ENCODE results near the gene GLT8D2. TPM values are rescaled to one million over a fixed set of nuclear protein-coding genes. Genes with fewer than 3 reads are reported as not detected.
A peak's percentile ranks its signal among the peaks of the same experiment; 100 is the strongest.

GLT8D2 gene
- total and polyA plus RNA-seq, 3 donors from 2014 or later = 5.7 to 17.3 (median 8.1) TPM

DNA sequence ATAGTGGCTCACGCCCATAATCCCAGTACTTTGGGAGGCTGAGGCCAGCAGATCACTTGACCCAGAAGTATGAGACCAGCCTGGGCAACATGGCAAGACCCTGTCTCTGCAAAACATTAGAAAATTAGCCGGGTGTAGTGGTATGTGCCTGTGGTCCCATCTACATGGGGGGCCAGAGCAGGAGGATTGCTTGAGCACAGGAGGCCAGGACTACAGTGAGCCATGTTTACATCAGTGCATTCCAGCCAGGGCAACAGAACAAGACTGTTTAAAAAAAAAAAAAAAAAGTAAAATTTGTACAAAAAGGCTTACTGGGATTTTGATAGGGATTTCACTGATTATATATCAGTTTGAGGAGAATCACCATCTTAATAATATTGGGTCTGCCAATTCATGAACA is 22.1 kb upstream of the GLT8D2 start:
- 84 to 95% methylated on average over 2 of the region's 2 CpGs for WGBS, 2 donors
- no peaks in the 10 kb centered on the region for H3K9me3 ChIP-seq
- no peaks in the 10 kb centered on the region for H3K36me3 ChIP-seq (ENCODE audit: low read depth, missing control alignments)

DNA sequence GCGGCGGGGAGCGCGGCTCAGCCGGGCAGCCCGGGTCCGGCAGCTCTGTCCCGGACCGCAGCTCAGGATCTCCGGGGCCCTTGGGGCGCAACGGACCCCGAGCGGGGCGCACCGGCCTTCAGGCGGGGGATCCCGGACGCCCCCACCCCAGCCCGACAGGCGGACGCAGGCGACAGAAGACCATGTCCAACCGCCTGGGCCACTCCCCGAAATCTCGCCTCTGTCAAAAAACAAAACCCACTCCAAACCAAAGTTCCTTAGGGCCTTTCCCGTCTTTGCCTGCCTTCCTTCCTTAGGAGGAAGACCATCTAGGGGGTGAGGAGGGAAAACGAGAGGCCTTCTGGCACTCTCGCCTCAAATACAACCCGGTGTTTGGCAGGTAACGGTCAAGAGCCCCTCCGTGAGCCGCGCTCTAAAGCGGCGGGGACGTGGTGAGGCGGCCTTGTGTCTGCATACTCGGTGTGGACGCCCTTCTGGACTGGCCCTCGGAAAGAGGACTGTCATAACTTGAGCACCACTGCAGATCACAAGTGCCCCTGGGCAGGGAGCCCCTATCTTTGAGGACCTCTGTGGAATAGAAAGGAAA is 14.9 kb upstream of the GLT8D2 start:
- intact Hi-C loops (cut with DNase I; ENCODE audit: low total_unique reads) = no loop called here
- peak overlapping the region; percentile 72 to 84 for H3K27ac ChIP-seq
- peaks cover 8% of the 10 kb centered on the region for H3K4me1 ChIP-seq
- DNase-seq = peak; percentile 33
- TF ChIP-seq POLR2A (IDR thresholded peaks at IDR 0.05) = no peak
- TF ChIP-seq, protein P1, sequence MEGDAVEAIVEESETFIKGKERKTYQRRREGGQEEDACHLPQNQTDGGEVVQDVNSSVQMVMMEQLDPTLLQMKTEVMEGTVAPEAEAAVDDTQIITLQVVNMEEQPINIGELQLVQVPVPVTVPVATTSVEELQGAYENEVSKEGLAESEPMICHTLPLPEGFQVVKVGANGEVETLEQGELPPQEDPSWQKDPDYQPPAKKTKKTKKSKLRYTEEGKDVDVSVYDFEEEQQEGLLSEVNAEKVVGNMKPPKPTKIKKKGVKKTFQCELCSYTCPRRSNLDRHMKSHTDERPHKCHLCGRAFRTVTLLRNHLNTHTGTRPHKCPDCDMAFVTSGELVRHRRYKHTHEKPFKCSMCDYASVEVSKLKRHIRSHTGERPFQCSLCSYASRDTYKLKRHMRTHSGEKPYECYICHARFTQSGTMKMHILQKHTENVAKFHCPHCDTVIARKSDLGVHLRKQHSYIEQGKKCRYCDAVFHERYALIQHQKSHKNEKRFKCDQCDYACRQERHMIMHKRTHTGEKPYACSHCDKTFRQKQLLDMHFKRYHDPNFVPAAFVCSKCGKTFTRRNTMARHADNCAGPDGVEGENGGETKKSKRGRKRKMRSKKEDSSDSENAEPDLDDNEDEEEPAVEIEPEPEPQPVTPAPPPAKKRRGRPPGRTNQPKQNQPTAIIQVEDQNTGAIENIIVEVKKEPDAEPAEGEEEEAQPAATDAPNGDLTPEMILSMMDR (IDR thresholded peaks at IDR 0.05) = no peak
- WGBS, 2 donors = 0 to 2% methylated on average over 14 to 40 of the region's 41 CpGs
- H3K4me3 ChIP-seq = peak overlapping the region; percentile 76 to 94
- H3K36me3 ChIP-seq (ENCODE audit: low read depth, missing control alignments) = no peaks in the 10 kb centered on the region
- H3K27me3 ChIP-seq = no peaks in the 10 kb centered on the region
- H3K9me3 ChIP-seq = no peaks in the 10 kb centered on the region

More for the DNA sequence above, 22.1 kb upstream of the GLT8D2 start:
- TF ChIP-seq POLR2A (IDR thresholded peaks at IDR 0.05) = no peak
- TF ChIP-seq, protein P1 (IDR thresholded peaks at IDR 0.05) = no peak
- Histone ChIP-seq H3K27me3 (no peaks in the 10 kb centered on the region), H3K4me3 (no peak overlapping the region), H3K27ac (no peak overlapping the region), H3K4me1 (no peaks in the 10 kb centered on the region)
- DNase-seq = no peak
- intact Hi-C loops (cut with DNase I; ENCODE audit: low total_unique reads) = no loop called here

DNA sequence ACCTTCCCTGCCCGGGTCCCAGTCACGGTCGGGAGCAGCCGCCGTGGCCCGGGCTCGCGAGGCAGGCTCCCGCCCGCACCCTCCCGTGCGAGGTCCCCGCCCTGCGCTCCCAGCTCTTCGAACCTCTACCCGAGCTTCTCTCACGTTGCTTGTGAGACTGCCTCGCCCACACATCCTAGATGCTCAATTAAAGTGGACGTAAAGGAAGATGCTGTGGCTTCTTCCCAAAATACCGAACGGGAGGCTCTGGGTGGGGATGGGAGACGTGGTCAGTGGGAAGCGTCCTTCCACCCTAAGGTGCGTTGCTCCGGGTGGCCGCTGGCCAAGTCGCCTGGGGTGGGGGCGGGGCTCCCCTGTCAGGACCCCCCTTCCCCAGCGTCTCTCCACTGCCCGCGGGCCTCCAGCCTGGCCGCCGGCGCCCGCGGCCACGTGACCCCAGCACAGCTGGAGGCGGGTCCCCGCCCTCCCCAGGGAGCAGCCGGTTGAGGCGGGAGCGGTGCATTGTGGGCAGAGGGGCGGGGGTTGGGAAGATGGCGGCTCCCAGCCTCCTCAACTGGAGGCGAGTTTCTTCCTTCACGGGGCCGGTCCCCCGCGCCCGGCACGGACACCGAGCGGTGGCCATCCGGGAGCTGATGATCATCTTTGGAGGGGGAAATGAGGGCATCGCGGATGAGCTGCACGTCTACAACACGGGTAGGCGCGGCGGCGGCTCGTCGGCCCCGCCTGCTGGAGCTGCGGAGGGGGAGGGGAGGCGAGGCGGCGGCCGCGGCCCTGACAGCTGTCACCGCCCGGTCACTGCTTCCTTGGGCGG is 14.2 kb upstream of the GLT8D2 start, which contains the start of gene HCFC2:
Gene HCFC2, plus strand, starts transcription at position 501 of the 811 bp plus-strand sequence. Its CDS starts 30 bp downstream, at position 531.
- Histone ChIP-seq H3K27ac (peak within 1 kb of the TSS; percentile 72 to 84), H3K36me3 (ENCODE audit: low read depth, missing control alignments) (no peaks in the 10 kb centered on the region), H3K27me3 (no peaks in the 10 kb centered on the region), H3K4me3 (peak within 1 kb of the TSS; percentile 76 to 94), H3K4me1 (peaks cover 8% of the 10 kb centered on the region), H3K9me3 (no peaks in the 10 kb centered on the region)
- peak; percentile 92 for DNase-seq
- 0 to 1% methylated on average over 24 to 61 of the region's 74 CpGs for WGBS, 2 donors
- no peak for TF ChIP-seq POLR2A (IDR thresholded peaks at IDR 0.05)
- TF ChIP-seq, protein P1 (IDR thresholded peaks at IDR 0.05) = no peak
- intact Hi-C loops (cut with DNase I; ENCODE audit: low total_unique reads) = no loop called here

DNA sequence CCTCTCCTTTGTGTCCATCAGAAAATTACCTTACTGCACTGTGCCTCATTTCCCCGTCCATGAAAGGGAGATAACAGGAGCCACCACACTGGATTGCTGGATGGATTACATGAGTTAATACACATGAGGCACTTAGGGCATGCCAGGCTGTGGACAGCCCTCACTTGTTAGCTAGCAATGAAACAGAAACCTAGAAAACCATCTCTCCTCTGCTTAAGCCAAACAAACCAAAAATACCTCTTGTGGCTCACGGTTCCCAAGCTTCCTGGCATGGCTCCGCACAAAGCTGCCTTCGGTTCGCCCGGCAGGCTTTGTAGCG is 13.7 kb upstream of the GLT8D2 start:
- Histone ChIP-seq H3K9me3 (no peaks in the 10 kb centered on the region), H3K27ac (peak overlapping the region; percentile 72 to 84), H3K36me3 (ENCODE audit: low read depth, missing control alignments) (no peaks in the 10 kb centered on the region), H3K4me1 (peaks cover 8% of the 10 kb centered on the region), H3K4me3 (peak overlapping the region; percentile 76 to 94), H3K27me3 (no peaks in the 10 kb centered on the region)
- DNase-seq = peak; percentile 33
- TF ChIP-seq, protein P1 (IDR thresholded peaks at IDR 0.05) = no peak
- no peak for TF ChIP-seq POLR2A (IDR thresholded peaks at IDR 0.05)
- intact Hi-C loops (cut with DNase I; ENCODE audit: low total_unique reads) = no loop called here
- WGBS, 2 donors = 0 to 2% methylated on average over 7 of the region's 7 CpGs

Data from testis (tissue), 3 donors.